CD14-positive monocyte (primary cell): ENCODE results near the gene MACF1. TPM values are rescaled to one million over a fixed set of nuclear protein-coding genes. Genes with fewer than 3 reads are reported as not detected.

Experiments
- DNase-seq, 3 donors: peaks; one replicate each; pipeline ENCODE4 v3.0.0-alpha.2; 2011 to 2022
- H2AFZ ChIP-seq: 2 replicates; pipeline ENCODE4 v1.6.0; 2012; ENCODE audit warnings: mild to moderate bottlenecking, low read depth, low read length, inconsistent platforms; ENCODE audit not compliant: insufficient read depth, poor library complexity, severe bottlenecking
- H3K27ac ChIP-seq, 2 donors: 1 replicate in 1 of 2; 2 replicates in 1 of 2; pipeline ENCODE4 v1.5.1; 2012 to 2013; ENCODE audit warnings: low read length in 2 of 2, control low read depth in 1 of 2, inconsistent platforms in 1 of 2, low read depth in 1 of 2, mild to moderate bottlenecking in 1 of 2
- H3K27me3 ChIP-seq, 2 donors: one replicate each; pipeline versions ENCODE4 v1.6.0 to v1.6.1; 2011 to 2013; ENCODE audit warnings: low read length in 2 of 2; ENCODE audit not compliant: control insufficient read depth in 2 of 2, insufficient read depth in 2 of 2
- H3K36me3 ChIP-seq, 2 donors: replicated peaks in 1 of 2; 1 replicate in 1 of 2; 2 replicates in 1 of 2; pipeline versions ENCODE4 v1.5.1 to v1.6.1; 2012 to 2013; ENCODE audit warnings: low read length in 2 of 2, control low read depth in 1 of 2, inconsistent platforms in 1 of 2, mild to moderate bottlenecking in 1 of 2; ENCODE audit not compliant: insufficient read depth in 2 of 2, control insufficient read depth in 1 of 2
- H3K4me1 ChIP-seq, 2 donors: 1 replicate in 1 of 2; 2 replicates in 1 of 2; pipeline versions ENCODE4 v1.5.1 to v1.6.1; 2012 to 2013; ENCODE audit warnings: low read length in 2 of 2, control low read depth in 1 of 2, inconsistent platforms in 1 of 2, mild to moderate bottlenecking in 1 of 2, moderate library complexity in 1 of 2; ENCODE audit not compliant: insufficient read depth in 2 of 2, control insufficient read depth in 1 of 2
- H3K4me2 ChIP-seq: replicated peaks from 2 replicates; pipeline ENCODE3; 2012; ENCODE audit warnings: low read length, moderate library complexity, mild to moderate bottlenecking; ENCODE audit not compliant: poor library complexity, severe bottlenecking; ENCODE audit errors: extremely low read depth
- H3K4me3 ChIP-seq, 3 experiments: fragments of 200-600 bp in 1 of 3; sonication (generic) in 1 of 3; replicated peaks in 1 of 3; 1 replicate in 2 of 3; 2 replicates in 1 of 3; pipeline ENCODE4 v1.5.1; 2011 to 2013; ENCODE audit warnings: low read length in 3 of 3, mild to moderate bottlenecking in 3 of 3, control low read depth in 2 of 3, low read depth in 2 of 3, inconsistent platforms in 1 of 3, moderate library complexity in 1 of 3
- H3K79me2 ChIP-seq: 2 replicates; pipeline ENCODE4 v1.6.0; 2012; ENCODE audit warnings: mild to moderate bottlenecking, control low read depth, inconsistent platforms, low read length, moderate library complexity; ENCODE audit not compliant: insufficient read depth
- H3K9ac ChIP-seq: 2 replicates; pipeline ENCODE4 v1.6.0; 2017; ENCODE audit warnings: low read length, mild to moderate bottlenecking; ENCODE audit not compliant: insufficient read depth, poor library complexity, severe bottlenecking
- H3K9me3 ChIP-seq, 2 donors: replicated peaks in 1 of 2; 1 replicate in 1 of 2; 2 replicates in 1 of 2; pipeline versions ENCODE4 v1.5.1 to v1.6.1; 2012 to 2013; ENCODE audit warnings: low read length in 2 of 2, control low read depth in 1 of 2; ENCODE audit not compliant: control insufficient read depth in 1 of 2, insufficient read depth in 1 of 2
- H4K20me1 ChIP-seq: 2 replicates; pipeline ENCODE4 v1.6.0; 2012; ENCODE audit warnings: mild to moderate bottlenecking, low read length, control low read depth, moderate library complexity; ENCODE audit not compliant: insufficient read depth
- H3K27ac Mint-ChIP-seq, 7 donors: one replicate each; pipeline ENCODE4 v1.8.0; 2020; ENCODE audit warnings: mild to moderate bottlenecking in 7 of 7, mixed read lengths in 7 of 7, moderate library complexity in 6 of 7, inconsistent platforms in 2 of 7
- H3K27me3 Mint-ChIP-seq, 3 donors: one replicate each; pipeline ENCODE4 v1.8.0; 2021 to 2022; ENCODE audit warnings: low read depth in 3 of 3, mild to moderate bottlenecking in 3 of 3, mixed read lengths in 3 of 3, moderate library complexity in 3 of 3, inconsistent platforms in 1 of 3
- H3K36me3 Mint-ChIP-seq, 2 donors: one replicate each; pipeline ENCODE4 v1.8.0; 2020; ENCODE audit warnings: mixed read lengths in 2 of 2, inconsistent platforms in 1 of 2, mild to moderate bottlenecking in 1 of 2
- H3K4me1 Mint-ChIP-seq: one replicate; pipeline ENCODE4 v1.8.0; 2020; ENCODE audit warnings: mild to moderate bottlenecking, mixed read lengths
- H3K4me3 Mint-ChIP-seq, 2 donors: one replicate each; pipeline ENCODE4 v1.8.0; 2020; ENCODE audit warnings: mild to moderate bottlenecking in 2 of 2, mixed read lengths in 2 of 2, moderate library complexity in 1 of 2
- H3K9me3 Mint-ChIP-seq, 7 donors: one replicate each; pipeline ENCODE4 v1.8.0; 2020 to 2022; ENCODE audit warnings: mixed read lengths in 7 of 7, mild to moderate bottlenecking in 6 of 7, moderate library complexity in 6 of 7, inconsistent platforms in 2 of 7
- WGBS: methylation state at CpG from one replicate; pipeline ENCODE4 v1.1.5; 2013; ENCODE audit warnings: missing lambda C conversion rate; ENCODE audit not compliant: insufficient coverage; 5-methylcytosine and 5-hydroxymethylcytosine counted together
- intact Hi-C, 2 donors: fragments of 100-400 bp; cut with micrococcal nuclease; formaldehyde crosslinking; loops; one replicate each; pipeline versions ENCODE4 v1.15.0 to v1.15.1; 2023
- polyA plus RNA-seq, 3 donors: library from polyadenylated mRNA; depleted of rRNA in 1 of 3; unstranded in 2 of 3; stranded (reverse) in 1 of 3; fragments of 300-500 nt in 2 of 3; fragments of >200 nt in 1 of 3; fragmentation: Illumina TruSeq in 2 of 3; gene quantifications; 1 replicate in 2 of 3; 2 replicates in 1 of 3; pipeline ENCODE4 v1.2.3, GENCODE V29; 2012 to 2021
- TF ChIP-seq, protein P1 (sequence below): fragments of 200-600 bp; IDR thresholded peaks from one replicate; pipeline ENCODE4 v1.8.0; 2022; ENCODE audit warnings: antibody characterized with exemption, mild to moderate bottlenecking

Gene MACF1
- polyA plus RNA-seq, 3 donors: 3.4 to 36.8 (median 4.5) TPM

- H3K36me3 Mint-ChIP-seq: peaks cover 79 to 91% of the 10 kb centered on the region in 2 donors
- TF ChIP-seq, protein P1, sequence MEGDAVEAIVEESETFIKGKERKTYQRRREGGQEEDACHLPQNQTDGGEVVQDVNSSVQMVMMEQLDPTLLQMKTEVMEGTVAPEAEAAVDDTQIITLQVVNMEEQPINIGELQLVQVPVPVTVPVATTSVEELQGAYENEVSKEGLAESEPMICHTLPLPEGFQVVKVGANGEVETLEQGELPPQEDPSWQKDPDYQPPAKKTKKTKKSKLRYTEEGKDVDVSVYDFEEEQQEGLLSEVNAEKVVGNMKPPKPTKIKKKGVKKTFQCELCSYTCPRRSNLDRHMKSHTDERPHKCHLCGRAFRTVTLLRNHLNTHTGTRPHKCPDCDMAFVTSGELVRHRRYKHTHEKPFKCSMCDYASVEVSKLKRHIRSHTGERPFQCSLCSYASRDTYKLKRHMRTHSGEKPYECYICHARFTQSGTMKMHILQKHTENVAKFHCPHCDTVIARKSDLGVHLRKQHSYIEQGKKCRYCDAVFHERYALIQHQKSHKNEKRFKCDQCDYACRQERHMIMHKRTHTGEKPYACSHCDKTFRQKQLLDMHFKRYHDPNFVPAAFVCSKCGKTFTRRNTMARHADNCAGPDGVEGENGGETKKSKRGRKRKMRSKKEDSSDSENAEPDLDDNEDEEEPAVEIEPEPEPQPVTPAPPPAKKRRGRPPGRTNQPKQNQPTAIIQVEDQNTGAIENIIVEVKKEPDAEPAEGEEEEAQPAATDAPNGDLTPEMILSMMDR: no peak
- no peak overlapping the region for H3K4me3 Mint-ChIP-seq
Observed at GRCh38 chr1:39361446-39361845, 157.0 kb downstream of the MACF1 start.

DNA sequence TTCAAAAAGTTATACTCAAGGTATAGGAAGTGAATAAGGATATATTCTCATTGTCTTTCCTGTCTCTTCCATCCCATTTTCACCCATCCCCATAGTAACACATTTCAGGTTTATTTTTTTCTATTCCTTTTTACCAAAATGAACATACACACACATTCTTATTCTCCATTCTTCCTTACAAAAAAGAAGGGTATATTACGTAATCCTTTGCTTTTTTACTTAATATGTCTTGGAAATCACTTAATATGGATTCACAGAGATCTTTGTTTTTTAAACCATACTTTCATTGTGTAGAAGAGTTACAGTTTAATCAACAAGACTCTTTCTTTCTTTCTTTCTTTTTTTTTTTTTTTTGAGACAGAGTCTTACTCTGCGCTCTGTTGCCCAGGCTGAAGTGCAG, 158.8 kb downstream of the MACF1 start:
- peaks cover 0 to 1% (median 0%) of the 10 kb centered on the region in 3 donors for H3K27me3 Mint-ChIP-seq
- 100% methylated on average over 1 of the region's 2 CpGs for WGBS
- DNase-seq: no peak
- H3K79me2 ChIP-seq: no peaks in the 10 kb centered on the region
- peaks cover 65 to 87% of the 10 kb centered on the region in 2 donors for H3K36me3 ChIP-seq
- no peak overlapping the region for H3K4me3 ChIP-seq
- H3K9me3 ChIP-seq: no peaks in the 10 kb centered on the region
- peak overlapping the region in 3 of 7 donors; percentile 21 to 63 (median 50) for H3K27ac Mint-ChIP-seq
- H3K27ac ChIP-seq: no peak overlapping the region
- H3K36me3 Mint-ChIP-seq: peaks cover 72 to 91% of the 10 kb centered on the region in 2 donors
- H3K4me1 ChIP-seq: peaks cover 7 to 13% of the 10 kb centered on the region in 2 donors
- no peaks in the 10 kb centered on the region for H3K27me3 ChIP-seq
- H4K20me1 ChIP-seq: no peaks in the 10 kb centered on the region
- peaks cover 13% of the 10 kb centered on the region for H3K4me1 Mint-ChIP-seq
- intact Hi-C loops: no loop called here
- H3K4me2 ChIP-seq: no peak overlapping the region
- H2AFZ ChIP-seq: no peak overlapping the region
- TF ChIP-seq, protein P1: no peak
- no peak overlapping the region for H3K9ac ChIP-seq
- H3K9me3 Mint-ChIP-seq: no peaks in the 10 kb centered on the region
- H3K4me3 Mint-ChIP-seq: no peak overlapping the region

More at GRCh38 chr1:39361446-39361845, 157.0 kb downstream of the MACF1 start:
- Histone ChIP-seq H3K4me1 (peaks cover 7 to 13% of the 10 kb centered on the region in 2 donors), H3K4me3 (no peak overlapping the region), H4K20me1 (no peaks in the 10 kb centered on the region), H3K27ac (peak overlapping the region in 1 of 2 donors; percentile 47), H3K36me3 (peaks cover 68 to 87% of the 10 kb centered on the region in 2 donors), H3K27me3 (no peaks in the 10 kb centered on the region), H3K9me3 (no peaks in the 10 kb centered on the region), H2AFZ (no peak overlapping the region), H3K4me2 (no peak overlapping the region), H3K79me2 (no peaks in the 10 kb centered on the region), H3K9ac (no peak overlapping the region)
- H3K9me3 Mint-ChIP-seq: no peaks in the 10 kb centered on the region
- peaks cover 0 to 1% (median 0%) of the 10 kb centered on the region in 3 donors for H3K27me3 Mint-ChIP-seq
- intact Hi-C loops: no loop called here
- DNase-seq: no peak
- 97% methylated on average over 3 of the region's 5 CpGs for whole genome bisulfite sequencing
- H3K27ac Mint-ChIP-seq: peak overlapping the region in 3 of 7 donors; percentile 11 to 64 (median 55)
- H3K4me1 Mint-ChIP-seq: peaks cover 13% of the 10 kb centered on the region
